Keratinocyte (primary cell): Measurements from ENCODE around the gene MBD3L2.

Experiments
- CTCF ChIP-seq, 3 experiments: IDR thresholded peaks in 1 of 3; conservative IDR thresholded peaks in 1 of 3; optimal IDR thresholded peaks in 1 of 3; 2 replicates in 2 of 3; 3 replicates in 1 of 3; pipeline versions ENCODE3 to v1.5.1; 2011; ENCODE audit warnings: low read length in 3 of 3, mild to moderate bottlenecking in 3 of 3, moderate library complexity in 2 of 3, control low read depth in 1 of 3, inconsistent platforms in 1 of 3; ENCODE audit not compliant: insufficient read depth in 2 of 3; ENCODE audit errors: extremely low read depth in 1 of 3
- EZH2 ChIP-seq: IDR thresholded peaks from one replicate; pipeline ENCODE4 v1.6.1; 2012; ENCODE audit warnings: inconsistent platforms, mild to moderate bottlenecking, low read length, moderate library complexity

GRCh38 chr19:7099597-7099921, 50.4 kb downstream of the MBD3L2 start:
- TF ChIP-seq CTCF (optimal IDR thresholded peaks at IDR 0.05 in 1 of 3, IDR thresholded peaks at IDR 0.05 in 1 of 3, conservative IDR thresholded peaks at IDR 0.05 in 1 of 3; ENCODE audit: extremely low read depth in 1 of 3, insufficient read depth in 2 of 3, low read length in 3 of 3) = no peak
- TF ChIP-seq EZH2 = no peak
